Measurements from ENCODE around the gene NFATC4.

DNA sequence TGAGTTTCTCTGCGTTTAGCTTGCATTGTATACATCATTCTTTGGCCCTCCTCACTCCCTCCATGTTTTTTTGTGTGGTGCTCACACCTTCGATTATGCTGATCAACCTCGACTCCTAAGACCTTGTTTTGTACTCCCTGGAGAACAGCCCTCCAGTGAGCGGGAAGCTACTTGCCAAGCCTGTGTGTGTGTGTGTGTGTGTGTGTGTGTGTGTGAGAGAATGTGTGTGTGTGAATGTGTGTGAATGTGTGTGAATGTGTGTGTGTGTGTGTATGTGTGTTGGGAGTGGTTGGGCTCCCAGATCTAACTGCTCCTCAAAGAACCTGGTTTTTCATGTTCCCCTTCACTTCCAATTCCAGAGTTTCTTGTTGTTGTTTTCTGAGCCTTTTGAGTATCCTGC is 36.8 kb downstream of the NFATC4 start:
- TF ChIP-seq, protein P1, sequence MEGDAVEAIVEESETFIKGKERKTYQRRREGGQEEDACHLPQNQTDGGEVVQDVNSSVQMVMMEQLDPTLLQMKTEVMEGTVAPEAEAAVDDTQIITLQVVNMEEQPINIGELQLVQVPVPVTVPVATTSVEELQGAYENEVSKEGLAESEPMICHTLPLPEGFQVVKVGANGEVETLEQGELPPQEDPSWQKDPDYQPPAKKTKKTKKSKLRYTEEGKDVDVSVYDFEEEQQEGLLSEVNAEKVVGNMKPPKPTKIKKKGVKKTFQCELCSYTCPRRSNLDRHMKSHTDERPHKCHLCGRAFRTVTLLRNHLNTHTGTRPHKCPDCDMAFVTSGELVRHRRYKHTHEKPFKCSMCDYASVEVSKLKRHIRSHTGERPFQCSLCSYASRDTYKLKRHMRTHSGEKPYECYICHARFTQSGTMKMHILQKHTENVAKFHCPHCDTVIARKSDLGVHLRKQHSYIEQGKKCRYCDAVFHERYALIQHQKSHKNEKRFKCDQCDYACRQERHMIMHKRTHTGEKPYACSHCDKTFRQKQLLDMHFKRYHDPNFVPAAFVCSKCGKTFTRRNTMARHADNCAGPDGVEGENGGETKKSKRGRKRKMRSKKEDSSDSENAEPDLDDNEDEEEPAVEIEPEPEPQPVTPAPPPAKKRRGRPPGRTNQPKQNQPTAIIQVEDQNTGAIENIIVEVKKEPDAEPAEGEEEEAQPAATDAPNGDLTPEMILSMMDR (IDR thresholded peaks at IDR 0.05) = no peak
- no peak for TF ChIP-seq EZH2 (IDR thresholded peaks at IDR 0.05; ENCODE audit: borderline replicate concordance, insufficient read depth, low read depth, low read length, poor library complexity, severe bottlenecking)

All from B cell (primary cell).